ENCODE data around the gene TRMT112. TPM values are rescaled to one million over a fixed set of nuclear protein-coding genes. Genes with fewer than 3 reads are reported as not detected.

The TRMT112 gene
- total RNA-seq, 1 donor from 2014 or later: 150 TPM

DNA sequence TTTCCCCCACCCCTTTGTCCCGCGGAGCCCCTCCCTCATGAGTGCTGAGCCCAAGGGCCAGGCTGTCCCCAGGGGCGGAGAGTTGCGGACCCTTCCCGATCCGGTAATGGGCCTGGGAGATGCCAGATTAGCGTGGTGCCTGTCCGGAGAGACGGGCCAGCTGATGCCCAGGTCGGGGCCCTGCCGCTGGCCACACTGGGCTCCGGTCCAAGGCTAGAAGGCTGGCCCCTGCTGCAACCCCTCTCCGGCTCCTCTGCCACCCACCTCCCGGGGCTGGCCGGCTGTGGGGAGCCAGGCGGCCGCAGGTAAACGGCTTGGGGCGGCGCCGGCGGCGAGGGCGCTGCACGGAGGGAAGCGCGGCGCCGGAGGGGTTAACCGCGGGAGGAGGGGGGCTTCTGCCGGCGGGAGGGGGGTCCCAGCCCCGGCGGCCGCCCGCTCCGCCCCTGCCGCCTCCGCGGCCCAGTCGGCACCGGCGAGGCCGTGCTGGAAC lies 26.1 kb downstream of the TRMT112 start, which contains the start of gene KCNK4:
TSS of gene KCNK4 (plus strand) at position 41 of the 490 bp plus-strand sequence. CDS start 1,717 bp downstream, outside the sequence.
- DNase-seq: no peak

DNA sequence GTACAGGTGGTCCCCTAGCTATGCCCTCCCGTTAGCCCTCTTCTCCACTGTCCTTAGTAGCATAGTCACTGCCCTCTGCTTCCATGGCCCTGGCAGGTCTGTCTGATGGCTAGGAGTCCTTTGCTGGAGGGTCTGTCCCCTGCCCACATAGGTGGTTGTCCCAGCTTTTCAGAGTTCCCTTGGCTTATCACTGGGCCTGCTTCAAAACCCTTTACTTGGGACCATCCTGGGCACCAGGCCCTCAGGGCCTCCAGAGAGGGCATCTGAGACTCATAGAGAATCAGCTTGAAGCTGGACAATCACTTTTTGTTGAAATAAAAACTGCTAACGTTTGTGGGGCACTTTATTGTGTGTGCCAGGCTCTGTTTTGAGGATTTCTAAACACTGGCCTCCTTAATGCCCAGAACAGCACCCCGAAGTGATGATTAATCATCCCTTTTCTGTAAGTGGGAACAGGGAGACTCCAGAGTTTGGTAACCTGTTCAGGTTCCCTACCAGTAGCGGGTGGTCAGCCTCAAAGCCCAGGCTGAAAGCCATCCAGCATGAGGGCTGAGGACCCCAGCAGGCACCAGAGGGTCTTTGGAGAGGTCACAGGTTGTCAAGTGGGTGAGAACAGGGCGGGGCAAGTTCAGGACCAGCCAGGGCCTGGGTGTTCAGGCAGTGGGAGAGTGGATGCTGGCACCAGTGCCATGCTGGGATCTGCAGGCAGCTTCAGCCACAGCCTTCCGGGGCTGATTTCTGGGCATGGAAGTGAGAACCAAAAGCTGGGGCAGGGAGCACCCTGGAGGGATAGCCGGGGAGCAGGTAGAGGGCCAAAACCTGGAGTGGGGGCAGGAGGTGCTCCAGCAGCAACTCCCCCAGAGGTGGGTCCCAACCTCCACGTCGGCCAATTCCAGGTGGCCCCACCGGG lies 26.8 kb downstream of the TRMT112 start:
- no peak for DNase-seq

DNA sequence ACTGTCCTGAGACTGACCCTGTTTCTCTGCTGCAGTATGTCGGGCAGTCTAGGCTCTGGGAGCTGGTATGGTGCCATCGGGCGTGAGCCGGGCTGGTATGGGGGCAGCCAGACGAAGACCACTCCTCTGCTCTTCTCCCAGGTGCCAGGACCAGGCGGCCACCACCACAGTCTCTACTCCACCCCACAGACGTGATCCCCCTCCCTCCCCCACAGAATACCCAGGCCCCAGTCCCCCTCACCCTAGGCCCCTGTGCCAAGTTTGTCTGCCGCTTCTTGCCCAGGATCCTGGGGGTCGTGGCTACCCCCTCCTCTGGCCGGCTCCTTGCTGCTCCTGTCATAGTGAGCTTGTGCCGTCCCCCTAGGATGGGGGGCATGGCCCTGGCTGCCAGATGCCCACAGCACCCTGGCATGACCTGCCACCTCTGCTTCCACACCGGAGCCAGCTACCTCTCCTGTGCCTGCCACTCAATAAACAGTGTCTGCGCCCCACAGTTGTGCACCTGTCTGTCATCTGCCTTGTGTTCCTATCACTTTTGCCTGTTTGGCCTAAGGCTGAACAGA lies 28.3 kb downstream of the TRMT112 start:
- no peak for DNase-seq

DNA sequence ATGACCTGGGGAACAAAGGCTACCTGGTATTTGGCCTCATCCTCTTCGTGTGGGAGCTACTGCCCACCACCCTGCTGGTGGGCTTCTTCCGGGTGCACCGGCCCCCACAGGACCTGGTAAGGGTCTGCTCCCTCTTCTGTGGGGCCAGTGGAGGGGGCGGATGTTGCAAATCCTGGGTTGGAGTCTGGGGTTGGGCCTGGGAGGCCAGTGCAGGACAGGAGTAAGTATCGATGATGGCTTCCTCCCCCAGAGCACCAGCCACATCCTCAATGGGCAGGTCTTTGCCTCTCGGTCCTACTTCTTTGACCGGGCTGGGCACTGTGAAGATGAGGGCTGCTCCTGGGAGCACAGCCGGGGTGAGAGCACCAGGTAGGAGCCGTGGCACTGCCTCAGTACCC lies 29.0 kb downstream of the TRMT112 start:
- DNase-seq: no peak

DNA sequence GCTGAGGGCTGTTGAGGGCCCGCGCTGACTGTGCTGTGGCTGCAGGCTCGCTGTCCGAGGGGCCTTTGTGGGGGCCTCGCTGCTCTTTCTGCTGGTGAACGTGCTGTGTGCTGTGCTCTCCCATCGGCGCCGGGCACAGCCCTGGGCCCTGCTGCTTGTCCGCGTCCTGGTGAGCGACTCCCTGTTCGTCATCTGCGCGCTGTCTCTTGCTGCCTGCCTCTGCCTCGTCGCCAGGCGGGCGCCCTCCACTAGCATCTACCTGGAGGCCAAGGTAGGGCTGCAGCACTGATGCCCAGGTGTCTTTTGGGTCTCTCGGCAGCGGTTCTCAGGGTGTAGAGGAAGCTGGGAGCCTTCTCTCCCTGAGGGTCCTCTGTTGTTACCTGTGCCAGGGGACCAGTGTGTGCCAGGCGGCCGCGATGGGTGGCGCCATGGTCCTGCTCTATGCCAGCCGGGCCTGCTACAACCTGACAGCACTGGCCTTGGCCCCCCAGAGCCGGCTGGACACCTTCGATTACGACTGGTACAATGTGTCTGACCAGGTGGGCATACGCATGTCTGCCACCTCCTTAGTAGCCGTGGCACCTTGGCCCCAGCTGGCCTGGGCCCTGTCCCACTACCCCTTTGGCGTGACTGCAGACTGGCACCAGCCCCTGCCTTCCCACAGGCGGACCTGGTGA lies 29.5 kb downstream of the TRMT112 start:
- no peak for DNase-seq

DNA sequence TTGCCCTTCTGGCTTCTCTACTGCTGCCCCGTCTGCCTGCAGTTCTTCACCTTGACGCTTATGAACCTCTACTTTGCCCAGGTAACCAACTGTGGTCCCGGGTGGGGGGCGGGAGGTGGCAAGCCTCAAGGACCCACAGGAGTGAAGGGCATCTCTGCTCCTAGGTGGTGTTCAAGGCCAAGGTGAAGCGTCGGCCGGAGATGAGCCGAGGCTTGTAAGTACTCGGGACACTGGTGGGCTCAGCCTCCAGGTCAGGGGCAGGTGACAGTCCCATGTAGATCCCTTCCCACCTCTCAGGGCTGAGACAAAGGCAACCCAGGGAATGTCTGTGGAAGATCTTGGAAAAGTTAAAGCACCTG lies 30.6 kb downstream of the TRMT112 start:
- no peak for DNase-seq

DNA sequence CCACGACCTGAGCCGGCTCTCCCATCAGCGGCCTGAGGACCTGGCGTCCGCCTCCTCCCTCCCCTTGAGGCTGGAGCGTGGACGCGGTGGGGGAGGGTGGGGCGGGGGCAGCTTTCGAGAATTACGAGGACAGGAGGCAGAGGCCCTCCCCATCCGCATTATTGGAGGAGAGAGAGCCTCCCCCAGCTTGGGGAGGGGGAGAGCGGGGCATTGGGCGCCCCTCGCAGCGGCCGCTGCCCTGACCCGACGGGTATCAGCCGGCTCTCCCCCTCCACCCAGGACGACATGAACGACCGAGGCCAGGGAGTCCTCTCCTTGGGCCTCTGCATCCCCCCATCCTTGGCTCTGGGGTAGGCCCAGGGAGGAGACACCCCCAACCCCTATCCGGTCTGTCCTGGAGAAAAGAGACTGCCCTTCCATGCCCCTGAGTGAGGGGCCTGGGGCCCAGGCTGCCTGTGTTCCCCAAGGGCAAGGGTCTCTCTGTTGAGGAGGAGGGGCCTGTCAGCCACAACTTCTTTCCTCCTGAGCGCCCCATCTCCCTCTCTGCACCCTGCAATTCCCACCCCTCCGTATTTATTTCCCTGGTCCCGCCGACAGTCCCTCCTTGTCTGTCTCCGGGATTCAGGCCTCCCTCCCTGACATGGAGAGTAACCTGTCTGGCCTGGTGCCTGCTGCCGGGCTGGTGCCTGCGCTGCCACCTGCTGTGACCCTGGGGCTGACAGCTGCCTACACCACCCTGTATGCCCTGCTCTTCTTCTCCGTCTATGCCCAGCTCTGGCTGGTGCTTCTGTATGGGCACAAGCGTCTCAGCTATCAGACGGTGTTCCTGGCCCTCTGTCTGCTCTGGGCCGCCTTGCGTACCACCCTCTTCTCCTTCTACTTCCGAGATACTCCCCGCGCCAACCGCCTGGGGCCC lies 31.2 kb downstream of the TRMT112 start:
- no peak for DNase-seq

DNA sequence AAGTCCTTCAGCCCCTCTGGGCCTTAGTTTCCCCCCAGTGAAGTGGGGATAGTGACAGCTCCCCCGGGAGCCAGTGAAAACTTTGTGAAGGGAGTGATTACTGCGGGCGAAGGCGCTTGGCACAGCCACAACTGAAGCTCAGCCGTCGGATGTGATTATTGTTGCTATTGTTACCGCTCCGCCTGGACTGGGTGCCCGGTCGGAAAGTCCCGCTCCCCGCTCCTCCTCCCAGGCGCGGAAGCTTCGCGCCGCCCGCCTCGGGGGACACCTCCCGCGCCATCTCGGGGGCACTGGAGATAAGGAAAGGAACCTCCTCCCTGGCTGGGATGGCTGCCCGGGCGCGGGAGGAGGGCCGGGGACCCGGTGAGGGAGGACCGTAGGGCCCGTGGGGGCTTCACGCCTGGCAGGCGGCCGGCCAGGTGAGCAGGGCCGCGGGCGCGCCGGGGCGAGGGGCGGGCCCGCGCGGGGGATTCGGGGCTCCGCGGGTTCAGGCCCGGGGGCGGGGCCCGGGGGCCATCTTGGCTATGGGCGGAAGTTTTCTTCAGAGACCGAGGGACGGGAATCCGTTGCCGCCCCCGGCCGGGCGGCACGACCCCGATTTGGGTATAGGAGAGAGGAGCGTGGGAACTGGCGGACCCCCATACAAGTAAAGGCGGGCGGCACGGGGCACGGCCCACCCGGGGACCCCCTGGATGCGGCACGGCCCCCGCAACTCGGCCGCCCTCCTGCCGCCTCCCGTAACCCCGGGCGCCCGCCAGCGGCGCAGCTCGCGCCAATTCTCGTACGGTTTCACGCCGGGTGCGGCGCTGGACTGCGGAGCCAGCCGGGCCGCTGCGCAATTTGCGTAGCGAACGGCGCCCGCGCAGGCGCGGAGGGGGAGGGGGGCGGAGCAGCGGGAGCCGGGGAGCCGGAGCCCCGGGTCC lies 32.1 kb downstream of the TRMT112 start, which contains the start of gene GPR137:
TSS of gene GPR137 (plus strand) at position 887 of the 923 bp plus-strand sequence. CDS start 677 bp downstream, outside the sequence.
- peak; percentile 92 for DNase-seq

DNA sequence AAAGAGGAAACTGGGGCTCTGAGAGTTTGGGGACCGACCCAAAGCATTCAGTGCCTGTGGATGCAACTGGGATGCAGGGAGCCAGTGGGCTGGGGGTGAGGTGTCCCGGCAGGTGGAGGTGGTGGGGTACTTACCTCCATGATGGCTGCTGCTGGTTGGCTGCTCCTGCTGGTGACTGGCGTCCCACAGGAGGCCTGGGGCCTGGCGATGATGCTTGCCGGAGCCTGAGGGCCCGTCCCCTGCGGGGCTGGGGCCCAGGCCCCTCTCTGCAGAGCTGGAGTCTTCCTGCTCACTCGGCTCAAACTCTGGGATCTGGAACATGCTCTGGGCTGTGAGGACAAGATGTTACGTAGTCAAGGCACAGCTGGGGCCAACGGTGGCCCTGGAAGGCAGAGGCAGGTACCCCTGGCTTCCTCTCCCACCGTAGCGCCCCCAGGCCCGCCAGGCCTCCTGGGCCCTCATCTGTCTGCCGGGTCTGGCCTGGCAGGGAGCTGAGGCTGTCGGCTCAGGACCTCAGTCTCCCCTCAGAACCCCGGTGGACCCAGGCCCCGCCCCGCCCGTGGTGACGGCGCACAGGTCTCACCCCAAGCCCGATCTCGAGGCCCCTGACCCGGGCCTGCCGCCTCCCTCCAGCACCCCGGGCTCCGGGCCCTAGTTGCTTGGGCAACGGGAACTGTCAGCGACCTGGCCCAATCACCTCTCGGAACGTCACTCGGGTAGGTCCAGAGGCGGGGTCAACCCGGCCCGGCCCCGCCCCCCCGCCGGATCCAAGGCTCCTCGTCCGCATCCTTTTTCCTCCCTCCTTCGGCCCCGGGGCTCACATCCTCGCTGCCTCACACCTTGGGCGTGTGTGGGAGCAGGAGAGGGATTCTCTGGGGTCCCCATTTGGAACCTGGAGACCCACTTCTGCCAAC lies 33.1 kb downstream of the TRMT112 start, which contains the start of gene BAD:
TSS of gene BAD (minus strand) at position 618 of the 914 bp plus-strand sequence. CDS start at position 321, 297 bp downstream.
- peak; percentile 97 for DNase-seq

DNA sequence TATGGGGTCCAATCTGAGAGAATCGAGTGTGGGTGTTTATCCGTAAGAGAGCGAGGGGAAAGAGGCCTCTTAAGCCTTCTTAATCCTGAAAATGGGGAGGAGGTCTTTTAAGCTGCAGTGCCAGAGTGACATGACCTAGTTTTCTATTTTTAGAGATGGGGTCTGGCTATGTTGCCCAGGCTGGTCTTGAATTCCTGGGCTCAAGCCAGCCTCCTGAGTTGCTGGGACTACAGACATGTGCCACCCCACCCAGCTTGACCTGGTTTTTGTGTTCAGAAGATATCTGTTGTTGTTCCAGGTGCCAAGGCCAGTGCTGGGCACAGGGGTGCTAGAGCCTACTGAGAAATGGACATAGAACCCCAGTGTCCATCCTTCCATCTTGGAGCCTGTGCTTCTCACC lies 34.3 kb downstream of the TRMT112 start:
- DNase-seq: no peak

DNA sequence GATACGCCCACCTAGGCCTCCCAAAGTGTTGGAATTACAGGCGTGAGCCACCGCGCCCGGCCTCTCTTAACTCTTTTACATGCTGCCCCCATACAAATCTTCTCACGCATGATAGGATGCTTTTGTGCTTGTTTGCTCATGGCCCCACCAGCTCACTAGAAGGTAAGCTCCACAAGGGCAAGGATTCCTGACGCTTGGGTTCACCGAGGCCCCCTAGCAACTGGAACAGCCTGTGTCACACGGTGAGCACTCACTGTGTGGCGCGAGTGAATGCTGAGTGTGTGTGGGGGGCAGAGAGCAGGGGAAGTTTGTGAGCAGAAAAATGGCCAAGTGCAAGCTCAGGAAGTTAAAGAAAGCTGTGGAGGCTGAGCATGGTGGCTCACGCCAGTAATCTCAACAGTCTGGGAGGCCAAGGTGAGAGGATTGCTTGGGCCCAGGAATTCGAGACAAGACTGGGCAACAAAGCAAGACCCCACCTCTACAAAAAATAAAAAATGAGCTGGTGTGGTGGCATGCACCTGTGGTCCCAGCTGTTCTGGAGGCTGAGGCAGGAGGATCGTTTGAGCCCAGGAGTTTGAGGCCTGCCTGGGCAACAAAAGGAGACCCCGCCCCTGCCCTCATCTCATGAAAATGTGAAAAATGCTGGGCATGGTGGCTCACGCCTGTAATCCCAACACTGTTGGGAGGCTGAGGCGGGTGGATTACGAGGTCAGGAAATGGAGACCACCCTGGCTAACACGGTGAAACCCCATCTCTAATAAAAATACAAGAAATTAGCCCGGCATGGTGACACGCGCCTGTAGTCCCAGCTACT lies 35.2 kb downstream of the TRMT112 start:
- no peak for DNase-seq

DNA sequence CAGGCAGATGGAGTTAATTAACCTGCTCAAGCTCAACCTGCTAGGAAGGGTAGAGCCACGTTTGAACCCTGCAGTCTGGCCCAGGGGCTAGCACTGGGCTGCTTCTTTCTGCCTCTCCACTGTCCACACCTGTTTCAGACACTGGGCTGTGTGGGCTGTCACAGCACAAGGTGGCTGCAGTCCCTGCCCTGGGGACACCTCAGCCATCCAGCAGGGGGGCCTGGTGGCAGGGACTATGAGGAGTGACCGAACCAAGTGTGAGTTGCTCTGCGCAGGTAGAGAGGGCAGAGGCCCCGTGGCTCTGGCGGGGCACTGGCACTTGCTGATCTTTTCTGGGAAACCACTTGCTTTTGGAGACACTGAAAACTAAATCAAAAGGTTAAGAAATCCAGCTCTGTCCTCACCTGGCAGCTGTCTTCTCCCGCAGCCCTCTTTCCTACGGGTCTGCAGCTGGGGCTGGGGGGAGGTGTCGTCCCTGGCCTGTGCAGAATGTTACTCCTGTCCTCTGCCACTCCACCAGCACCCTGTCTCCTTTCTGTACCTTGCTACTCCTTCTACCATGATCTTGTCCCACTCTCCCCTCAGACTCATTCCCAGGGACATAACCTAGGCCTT lies 38.7 kb downstream of the TRMT112 start:
- DNase-seq: no peak

DNA sequence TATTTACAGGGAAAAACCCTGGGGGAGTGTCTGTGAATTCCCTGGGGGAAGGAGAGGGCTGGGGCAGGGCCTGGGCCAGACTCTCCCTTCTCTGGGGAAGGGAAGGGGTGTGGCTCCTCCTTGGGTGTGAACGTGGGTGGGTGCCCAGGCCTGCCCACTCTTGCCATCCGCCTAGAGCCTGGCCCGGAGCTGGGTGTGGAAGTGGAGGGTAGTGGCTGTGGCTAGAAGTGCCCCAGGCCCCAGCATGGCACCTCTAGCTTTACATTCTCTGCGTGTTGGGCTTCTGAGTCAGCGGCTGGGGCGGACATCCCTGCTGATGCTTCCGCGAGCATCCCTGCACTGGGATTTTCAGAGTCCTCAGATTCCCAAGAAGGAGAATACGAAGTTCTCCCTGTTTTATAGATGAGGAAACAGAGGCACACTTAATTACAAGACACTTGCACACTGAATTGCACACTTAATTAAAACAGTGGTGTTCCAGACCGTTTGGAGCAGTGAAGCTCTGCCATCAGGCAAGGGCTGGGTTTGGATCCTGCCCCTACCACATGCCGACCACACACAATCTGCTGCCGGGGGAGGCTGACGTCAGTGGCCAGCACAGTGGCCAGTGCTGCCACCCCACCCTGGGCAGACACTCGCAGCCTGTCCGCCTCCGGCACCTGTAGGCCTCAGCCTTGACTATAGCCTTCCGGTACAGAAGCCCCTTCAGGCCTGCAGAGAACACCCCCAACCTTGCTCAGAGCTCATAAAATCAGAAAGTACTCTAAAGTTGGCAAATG lies 40.5 kb downstream of the TRMT112 start:
- no peak for DNase-seq

DNA sequence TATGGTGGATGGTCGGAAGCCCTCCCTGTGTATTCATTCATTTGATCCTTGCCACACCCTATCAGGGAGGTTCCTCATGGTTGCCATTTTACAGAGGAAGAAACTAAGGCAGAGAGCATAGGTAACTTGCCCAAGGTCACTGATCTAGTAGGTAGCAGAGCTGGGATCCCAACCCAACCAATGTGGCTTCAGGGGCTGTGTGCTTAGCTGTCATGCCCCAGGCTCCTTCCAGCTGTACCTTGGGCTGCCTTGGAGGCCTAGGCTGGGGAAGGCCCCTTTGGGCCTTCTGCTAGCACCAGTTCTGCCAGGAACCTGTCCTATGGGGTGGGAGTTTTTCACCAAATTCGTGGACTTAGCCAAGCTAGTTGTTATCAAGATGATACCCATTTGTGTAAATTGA lies 41.5 kb downstream of the TRMT112 start:
- DNase-seq: no peak

DNA sequence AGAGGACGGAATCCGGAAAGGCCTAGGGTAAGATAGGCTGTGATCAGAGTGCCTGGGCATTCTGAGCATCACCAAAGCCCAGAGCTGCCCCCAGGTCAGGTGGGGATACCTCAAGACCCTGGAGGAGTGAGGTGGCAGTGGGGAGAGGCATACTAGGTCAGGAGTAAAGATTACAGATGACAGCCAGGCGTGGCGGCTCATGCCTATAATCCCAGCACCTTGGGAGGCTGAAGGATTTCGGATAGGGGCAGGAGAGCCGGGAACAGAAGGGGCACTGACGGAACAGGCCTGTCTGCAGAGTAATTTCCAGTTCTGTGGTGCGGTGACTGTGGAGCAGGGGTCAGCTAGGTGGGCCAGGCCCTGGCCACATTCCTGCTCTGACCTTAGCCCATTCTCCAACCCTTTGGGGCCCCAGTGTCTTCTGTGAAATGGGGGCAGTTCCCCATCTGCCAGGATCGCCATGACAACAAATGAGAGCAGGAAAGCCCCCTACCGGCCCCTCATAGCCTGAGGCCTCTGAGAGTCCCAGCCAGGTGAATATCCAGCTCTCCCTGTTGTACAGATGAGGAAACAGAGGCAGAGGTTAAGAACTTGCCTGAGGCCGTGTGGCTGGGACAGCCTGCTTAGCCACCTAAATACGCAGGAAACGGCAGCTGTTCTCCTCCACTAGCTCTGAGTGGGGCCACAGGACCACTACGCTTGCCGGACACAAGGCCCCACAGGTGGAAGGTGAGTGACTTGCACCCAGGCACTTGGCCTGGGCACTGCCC lies 42.1 kb downstream of the TRMT112 start:
- no peak for DNase-seq

DNA sequence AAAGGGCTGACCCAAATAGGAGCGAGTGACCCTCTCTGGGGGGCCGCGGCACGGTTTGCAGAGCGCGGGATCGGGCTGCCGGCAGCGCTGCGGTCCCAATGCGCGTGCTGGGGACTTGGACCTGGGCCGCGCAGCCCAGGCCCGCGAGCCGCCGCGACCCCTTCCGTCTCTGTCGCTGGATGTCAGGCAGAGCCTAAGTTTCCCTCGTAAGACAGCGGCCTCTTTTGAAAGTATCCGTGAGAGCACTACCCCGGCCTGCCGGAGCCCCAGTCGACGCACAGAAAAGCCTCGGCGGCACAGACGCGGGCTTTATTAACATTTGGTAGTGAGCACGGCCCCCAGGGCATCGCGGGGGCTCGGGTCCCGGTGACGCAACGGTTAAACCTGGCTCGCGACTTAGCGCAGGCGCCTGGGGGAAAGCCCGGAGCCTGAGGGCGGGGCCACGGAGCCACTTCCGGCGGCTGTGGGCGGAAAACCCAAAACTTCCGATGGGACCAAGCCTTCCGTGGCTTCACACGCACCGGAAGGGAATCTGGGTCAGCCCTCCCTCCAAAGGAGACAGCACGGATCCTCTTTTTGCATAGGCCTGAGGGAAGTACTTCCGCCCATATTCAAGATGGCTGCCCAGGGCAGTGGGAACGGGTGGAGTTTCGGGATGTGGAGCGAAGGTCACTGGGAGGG lies 47.7 kb downstream of the TRMT112 start:
- peak; percentile 100 for DNase-seq

All from tongue (tissue), 2 donors.